ENCODE data around the gene CGB7. TPM values are rescaled to one million over a fixed set of nuclear protein-coding genes. Genes with fewer than 3 reads are reported as not detected.

The CGB7 gene
- total RNA-seq, 2 experiments from 2014 or later: not detected

GRCh38 chr19:49014123-49014869 lies 43.3 kb downstream of the CGB7 start:
- peaks cover 13% of the 10 kb centered on the region for H3K36me3 Mint-ChIP-seq (ENCODE audit: low read depth)
- H3K4me3 Mint-ChIP-seq: no peak overlapping the region

GRCh38 chr19:49011194-49011593 lies 46.4 kb downstream of the CGB7 start:
- no peak for DNase-seq
- Mint-ChIP-seq H3K36me3 (ENCODE audit: low read depth) (peaks cover 13% of the 10 kb centered on the region), H3K9me3 (no peaks in the 10 kb centered on the region), H3K4me1 (no peaks in the 10 kb centered on the region), H3K27me3 (no peaks in the 10 kb centered on the region), H3K4me3 (no peak overlapping the region), H3K27ac (no peak overlapping the region)
- POLR2A ChIA-PET: no interaction called here
- CTCF ChIA-PET: interaction anchor here (0.8 to 2.1 kb wide), 2 partner anchors 11 to 18 kb away, joined by 3 to 7 read pairs; partner anchors contain the start of gene RUVBL2

More at GRCh38 chr19:49014123-49014869, 43.3 kb downstream of the CGB7 start:
- ChIA-PET CTCF (interaction anchor here (0.6 to 2.2 kb wide), 6 partner anchors 14 to 182 kb away, joined by 3 to 7 read pairs (median 4); partner anchors contain the start of genes CGB2 and RUVBL2), POLR2A (no interaction called here)
- DNase-seq: no peak
- Mint-ChIP-seq H3K27me3 (peaks cover 12% of the 10 kb centered on the region), H3K9me3 (no peaks in the 10 kb centered on the region), H3K27ac (no peak overlapping the region), H3K4me1 (peaks cover 16% of the 10 kb centered on the region)

- DNase-seq: no peak
- Mint-ChIP-seq H3K36me3 (ENCODE audit: low read depth) (peaks cover 9% of the 10 kb centered on the region), H3K4me3 (no peak overlapping the region), H3K9me3 (no peaks in the 10 kb centered on the region), H3K4me1 (no peaks in the 10 kb centered on the region), H3K27me3 (no peaks in the 10 kb centered on the region), H3K27ac (no peak overlapping the region)
- CTCF ChIA-PET: interaction anchor here (0.8 to 2.1 kb wide), 2 partner anchors 12 to 17 kb away, joined by 3 to 7 read pairs; partner anchors contain the start of gene RUVBL2
- POLR2A ChIA-PET: no interaction called here
Observed at GRCh38 chr19:49010453-49010852, 47.1 kb downstream of the CGB7 start.

GRCh38 chr19:49009828-49010227 lies 47.7 kb downstream of the CGB7 start:
- Mint-ChIP-seq H3K4me3 (no peak overlapping the region), H3K27me3 (no peaks in the 10 kb centered on the region), H3K27ac (no peak overlapping the region), H3K9me3 (no peaks in the 10 kb centered on the region), H3K4me1 (no peaks in the 10 kb centered on the region), H3K36me3 (ENCODE audit: low read depth) (peaks cover 14% of the 10 kb centered on the region)
- POLR2A ChIA-PET: interaction anchor here (0.5 kb wide), 1 partner anchor 110 kb away, joined by 4 read pairs; the partner anchor contains the start of gene NUCB1
- no peak for DNase-seq
- CTCF ChIA-PET: interaction anchor here (2.1 to 6.8 kb wide), 2 partner anchors 12 to 17 kb away, joined by 7 to 36 read pairs; partner anchors contain the start of genes GYS1 and RUVBL2

- no peak for DNase-seq
- H3K9me3 Mint-ChIP-seq: no peaks in the 10 kb centered on the region
- H3K27ac Mint-ChIP-seq: no peak overlapping the region
- ChIA-PET POLR2A (no interaction called here), CTCF (interaction anchor here (1.9 to 6.8 kb wide), 4 partner anchors 9 to 14 kb away, joined by 6 to 36 read pairs (median 11); partner anchors contain the start of genes GYS1, LHB and RUVBL2)
- no peak overlapping the region for H3K4me3 Mint-ChIP-seq
- no peaks in the 10 kb centered on the region for H3K4me1 Mint-ChIP-seq
- no peaks in the 10 kb centered on the region for H3K27me3 Mint-ChIP-seq
- peaks cover 18% of the 10 kb centered on the region for H3K36me3 Mint-ChIP-seq (ENCODE audit: low read depth)
Observed at GRCh38 chr19:49006905-49007304, 50.6 kb downstream of the CGB7 start.

- H3K9me3 Mint-ChIP-seq: no peaks in the 10 kb centered on the region
- POLR2A ChIA-PET: no interaction called here
- peaks cover 15% of the 10 kb centered on the region for H3K36me3 Mint-ChIP-seq (ENCODE audit: low read depth)
- no peak overlapping the region for H3K4me3 Mint-ChIP-seq
- H3K4me1 Mint-ChIP-seq: no peaks in the 10 kb centered on the region
- H3K27ac Mint-ChIP-seq: no peak overlapping the region
- CTCF ChIA-PET: interaction anchor here (0.7 to 6.8 kb wide), 3 partner anchors 9 to 12 kb away, joined by 3 to 36 read pairs (median 6); partner anchors contain the start of genes GYS1 and RUVBL2
- DNase-seq: no peak
- H3K27me3 Mint-ChIP-seq: no peaks in the 10 kb centered on the region
Observed at GRCh38 chr19:49004964-49005614, 52.5 kb downstream of the CGB7 start.

Small RNA genes within 50 kb of the gene (microRNA-seq; reads per million reads assigned to microRNA genes)
- 0.63 reads per million for gene MIR6798 (ENCODE audit: borderline microRNAs expressed, borderline replicate concordance)

Other genes starting within 250 kb of the CGB7 start
- 10 to 100 TPM; 42.3 to 43.3 TPM for gene BCAT2, start 246.7 kb downstream of the CGB7 start, total RNA-seq
- under 1 TPM; 0.27 to 0.77 TPM for gene HSD17B14, start 221.3 kb downstream of the CGB7 start, total RNA-seq
- gene PLEKHA4, start 189.1 kb downstream of the CGB7 start, total RNA-seq: 1 to 10 TPM; 3.8 to 4.6 TPM
- 10 to 100 TPM; 49.6 to 53.3 TPM for gene PPP1R15A, start 185.3 kb downstream of the CGB7 start, total RNA-seq
- not detected for gene TULP2, start 159.0 kb downstream of the CGB7 start, total RNA-seq
- 100 to 1,000 TPM; 231 to 251 TPM for gene NUCB1, start 157.4 kb downstream of the CGB7 start, total RNA-seq
- gene DHDH, start 124.0 kb downstream of the CGB7 start, total RNA-seq: 1 to 10 TPM; 3.1 to 3.2 TPM
- gene BAX, start 102.9 kb downstream of the CGB7 start, total RNA-seq: 100 to 1,000 TPM; 310 to 324 TPM
- gene FTL, start 92.4 kb downstream of the CGB7 start, total RNA-seq: 100 to 1,000 TPM; 683 to 880 TPM
- gene GYS1, start 64.4 kb downstream of the CGB7 start, total RNA-seq: 10 to 100 TPM; 55.8 to 60.8 TPM
- 10 to 100 TPM; 82.2 to 89.4 TPM for gene RUVBL2, start 63.9 kb downstream of the CGB7 start, total RNA-seq
- gene LHB, start 40.7 kb downstream of the CGB7 start, total RNA-seq: not detected
- not detected for gene CGB3, start 33.4 kb downstream of the CGB7 start, total RNA-seq
- under 1 TPM in 1 of 2 experiments, not detected in 1; 0.47 TPM for gene CGB2, start 25.9 kb downstream of the CGB7 start, total RNA-seq
- gene CGB1, start 20.9 kb downstream of the CGB7 start, total RNA-seq: not detected
- not detected for gene CGB5, start 13.9 kb downstream of the CGB7 start, total RNA-seq
- not detected for gene CGB8, start 8.6 kb downstream of the CGB7 start, total RNA-seq
- gene NTF4, start 7.1 kb upstream of the CGB7 start, total RNA-seq: not detected
- gene KCNA7, start 14.9 kb upstream of the CGB7 start, total RNA-seq: not detected
- 100 to 1,000 TPM; 234 to 249 TPM for gene SNRNP70, start 27.7 kb upstream of the CGB7 start, total RNA-seq
- 1 to 10 TPM; 5.6 TPM for gene LIN7B, start 56.6 kb upstream of the CGB7 start, total RNA-seq
- gene C19orf73, start 61.4 kb upstream of the CGB7 start, total RNA-seq: 1 to 10 TPM; 1.0 to 1.3 TPM
- gene PPFIA3, start 61.8 kb upstream of the CGB7 start, total RNA-seq: 1 to 10 TPM; 1.6 TPM
- gene HRC, start 97.6 kb upstream of the CGB7 start, total RNA-seq: not detected
- gene TRPM4, start 100.0 kb upstream of the CGB7 start, total RNA-seq: under 1 TPM; 0.25 to 0.33 TPM

Data from activated CD4-positive, alpha-beta T cell treated with anti-CD3 and anti-CD28 coated beads, Interleukin-2, amount 10 ng/mL, durations not matched to agents 7 days and 5 days (primary cell).